Activated CD8-positive, alpha-beta T cell treated with anti-CD3 and anti-CD28 coated beads for 36 hours (primary cell): ENCODE results near the gene ZNF614. TPM values are rescaled to one million over a fixed set of nuclear protein-coding genes. Genes with fewer than 3 reads are reported as not detected.
"Not testable (repeated sequence)": the region's sequence is repeated elsewhere in the genome, so short reads cannot be mapped to it uniquely, and the experiment has no call there.

ENCODE experiments used
- ATAC-seq: fragments of 200-7000 bp; cut with Tn5 transposase; one replicate; pipeline ENCODE4 v1.10.0; 2021; ENCODE audit warnings: mild to moderate bottlenecking, moderate library complexity
- CTCF ChIA-PET: fragments of 350-600 bp; sonication (Branson Sonifier 250); formaldehyde crosslinking; loops from one replicate; lab custom pipeline; 2021; ENCODE audit warnings: antibody characterized with exemption; lab: Charles Lee
- POLR2A ChIA-PET: fragments of 350-600 bp; sonication (Branson Sonifier 250); formaldehyde crosslinking; loops from one replicate; lab custom pipeline; 2021; ENCODE audit warnings: antibody characterized with exemption; lab: Charles Lee
- DNase-seq: peaks from one replicate; pipeline ENCODE4 v3.0.0-alpha.2; 2020
- H3K27ac Mint-ChIP-seq: one replicate; pipeline ENCODE4 v1.8.0; 2021; ENCODE audit warnings: mild to moderate bottlenecking, mixed read lengths
- H3K27me3 Mint-ChIP-seq: one replicate; pipeline ENCODE4 v1.8.0; 2021; ENCODE audit warnings: mixed read lengths
- H3K36me3 Mint-ChIP-seq: one replicate; pipeline ENCODE4 v1.8.0; 2021; ENCODE audit warnings: low read depth, mixed read lengths
- H3K4me1 Mint-ChIP-seq: one replicate; pipeline ENCODE4 v1.8.0; 2021; ENCODE audit warnings: low read depth, mixed read lengths
- H3K4me3 Mint-ChIP-seq: one replicate; pipeline ENCODE4 v1.8.0; 2021; ENCODE audit warnings: mild to moderate bottlenecking, moderate library complexity, mixed read lengths
- H3K9me3 Mint-ChIP-seq: one replicate; pipeline ENCODE4 v1.8.0; 2021; ENCODE audit warnings: mixed read lengths
- intact Hi-C: fragments of 100-400 bp; cut with micrococcal nuclease; formaldehyde crosslinking; loops from one replicate; pipeline ENCODE4 v1.10.0; 2022
- total RNA-seq, 2 experiments: library from RNA; stranded (reverse); gene quantifications; one replicate each; pipeline ENCODE4 v1.2.3, GENCODE V29; 2021
- TF ChIP-seq, protein P1 (sequence below): fragments of 200-600 bp; IDR thresholded peaks from one replicate; pipeline ENCODE4 v1.8.0; 2022; ENCODE audit warnings: antibody characterized with exemption, mild to moderate bottlenecking

Gene ZNF614
- total RNA-seq, 2 experiments from 2014 or later, result 11.9 to 13.3 TPM

- peaks cover 20% of the 10 kb centered on the region for H3K4me1 Mint-ChIP-seq
- no peaks in the 10 kb centered on the region for H3K27me3 Mint-ChIP-seq
- intact Hi-C loops, result no loop called here
- peak within 1 kb of the TSS; percentile 99 for H3K27ac Mint-ChIP-seq
- ChIA-PET POLR2A (interaction anchor here (0.6 to 1.8 kb wide), 12 partner anchors 14 to 321 kb away, joined by 3 to 8 read pairs (median 4); partner anchors contain the start of genes PPP2R1A, ZNF614, ZNF615 and ZNF841), CTCF (interaction anchor here (1.1 kb wide), 1 partner anchor 90 kb away, joined by 3 read pairs; no protein-coding TSS in a partner anchor)
- TF ChIP-seq, protein P1, sequence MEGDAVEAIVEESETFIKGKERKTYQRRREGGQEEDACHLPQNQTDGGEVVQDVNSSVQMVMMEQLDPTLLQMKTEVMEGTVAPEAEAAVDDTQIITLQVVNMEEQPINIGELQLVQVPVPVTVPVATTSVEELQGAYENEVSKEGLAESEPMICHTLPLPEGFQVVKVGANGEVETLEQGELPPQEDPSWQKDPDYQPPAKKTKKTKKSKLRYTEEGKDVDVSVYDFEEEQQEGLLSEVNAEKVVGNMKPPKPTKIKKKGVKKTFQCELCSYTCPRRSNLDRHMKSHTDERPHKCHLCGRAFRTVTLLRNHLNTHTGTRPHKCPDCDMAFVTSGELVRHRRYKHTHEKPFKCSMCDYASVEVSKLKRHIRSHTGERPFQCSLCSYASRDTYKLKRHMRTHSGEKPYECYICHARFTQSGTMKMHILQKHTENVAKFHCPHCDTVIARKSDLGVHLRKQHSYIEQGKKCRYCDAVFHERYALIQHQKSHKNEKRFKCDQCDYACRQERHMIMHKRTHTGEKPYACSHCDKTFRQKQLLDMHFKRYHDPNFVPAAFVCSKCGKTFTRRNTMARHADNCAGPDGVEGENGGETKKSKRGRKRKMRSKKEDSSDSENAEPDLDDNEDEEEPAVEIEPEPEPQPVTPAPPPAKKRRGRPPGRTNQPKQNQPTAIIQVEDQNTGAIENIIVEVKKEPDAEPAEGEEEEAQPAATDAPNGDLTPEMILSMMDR, result no peak
- peak within 1 kb of the TSS; percentile 93 for H3K4me3 Mint-ChIP-seq
- DNase-seq (peak; percentile 88), ATAC-seq (peak; percentile 90)
- H3K9me3 Mint-ChIP-seq, result peaks cover 40% of the 10 kb centered on the region
- H3K36me3 Mint-ChIP-seq, result peaks cover 76% of the 10 kb centered on the region
Observed at GRCh38 chr19:52048555-52049501, 20.6 kb upstream of the ZNF614 start, which contains the start of gene ZNF432. Gene ZNF432 (minus strand): TSS chr19:52048838. CDS start chr19:52046868, 1,970 bp downstream.

- TF ChIP-seq, protein P1, result no peak
- CTCF ChIA-PET, result no interaction called here
- POLR2A ChIA-PET, result no interaction called here
- Mint-ChIP-seq H3K27me3 (no peaks in the 10 kb centered on the region), H3K36me3 (peaks cover 94% of the 10 kb centered on the region), H3K27ac (no peak overlapping the region), H3K9me3 (peaks cover 55% of the 10 kb centered on the region), H3K4me1 (no peaks in the 10 kb centered on the region), H3K4me3 (no peak overlapping the region)
- intact Hi-C loops, result no loop called here
- ATAC-seq, result no peak
- no peak for DNase-seq
Observed at GRCh38 chr19:52039169-52039568, 11.0 kb upstream of the ZNF614 start.

DNA sequence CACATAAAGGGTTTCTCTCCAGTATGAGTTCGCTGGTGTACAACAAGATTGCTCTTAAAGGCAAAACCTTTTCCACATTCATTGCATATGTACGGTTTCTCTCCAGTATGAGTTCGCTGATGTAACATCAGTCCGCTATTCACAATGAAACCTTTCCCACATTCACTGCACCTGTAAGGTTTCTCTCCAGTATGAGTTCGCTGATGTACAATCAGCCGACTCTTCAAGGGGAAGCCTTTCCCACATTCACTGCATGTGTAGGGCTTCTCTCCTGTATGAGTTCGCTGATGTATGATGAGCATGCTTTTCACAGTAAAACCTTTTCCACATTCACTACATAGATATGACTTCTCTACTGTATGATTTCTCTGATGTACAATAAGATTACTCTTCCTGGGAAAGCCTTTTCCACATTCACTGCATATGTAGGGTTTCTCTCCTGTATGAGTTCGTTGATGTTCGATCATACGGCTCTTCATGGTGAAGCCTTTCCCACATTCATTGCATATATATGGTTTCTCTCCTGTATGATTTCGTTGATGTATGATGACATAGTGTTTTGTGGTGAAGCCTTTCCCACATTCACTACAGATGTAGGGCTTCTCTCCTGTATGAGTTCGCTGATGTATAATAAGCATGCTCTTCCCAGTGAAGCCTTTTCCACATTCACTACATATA is 6.0 kb upstream of the ZNF614 start:
- Mint-ChIP-seq H3K27ac (no peak overlapping the region), H3K27me3 (no peaks in the 10 kb centered on the region), H3K4me3 (no peak overlapping the region), H3K9me3 (peaks cover 65% of the 10 kb centered on the region), H3K36me3 (peaks cover 86% of the 10 kb centered on the region), H3K4me1 (no peaks in the 10 kb centered on the region)
- ATAC-seq, result no peak
- TF ChIP-seq, protein P1, result no peak
- ChIA-PET CTCF (no interaction called here), POLR2A (no interaction called here)
- intact Hi-C loops, result no loop called here
- no peak for DNase-seq

GRCh38 chr19:52028780-52029123 is 573 bp upstream of the ZNF614 start:
- CTCF ChIA-PET, result no interaction called here
- TF ChIP-seq, protein P1, result no peak

GRCh38 chr19:52026255-52026990 is 1.8 kb downstream of the ZNF614 start:
- DNase-seq, POLR2A ChIA-PET, intact Hi-C loops, ATAC-seq, H3K27ac Mint-ChIP-seq, H3K4me3 Mint-ChIP-seq, CTCF ChIA-PET, H3K27me3 Mint-ChIP-seq: not testable (repeated sequence)
- Mint-ChIP-seq H3K4me1 (peaks cover 13% of the 10 kb centered on the region), H3K36me3 (peaks cover 85% of the 10 kb centered on the region), H3K9me3 (peaks cover 58% of the 10 kb centered on the region)

More at GRCh38 chr19:52028780-52029123, 573 bp upstream of the ZNF614 start:
- no peak for DNase-seq
- ATAC-seq, result peak; percentile 24
- H3K9me3 Mint-ChIP-seq, result peaks cover 57% of the 10 kb centered on the region
- peaks cover 81% of the 10 kb centered on the region for H3K36me3 Mint-ChIP-seq
- H3K4me1 Mint-ChIP-seq, result peaks cover 13% of the 10 kb centered on the region
- POLR2A ChIA-PET, result interaction anchor here (1.0 to 1.9 kb wide), 4 partner anchors 16 to 50 kb away, joined by 3 to 8 read pairs (median 6); partner anchors contain the start of genes ZNF432 and ZNF615
- H3K27ac Mint-ChIP-seq, result peak overlapping the region; percentile 97
- H3K27me3 Mint-ChIP-seq, result no peaks in the 10 kb centered on the region
- intact Hi-C loops, result no loop called here
- H3K4me3 Mint-ChIP-seq, result peak overlapping the region; percentile 92

- CTCF ChIA-PET, H3K27me3 Mint-ChIP-seq: not testable (repeated sequence)
Observed at GRCh38 chr19:52024478-52024877, 3.7 kb downstream of the ZNF614 start.

More at GRCh38 chr19:52024478-52024877, 3.7 kb downstream of the ZNF614 start:
- DNase-seq, H3K27ac Mint-ChIP-seq, intact Hi-C loops, H3K4me3 Mint-ChIP-seq, ATAC-seq: not testable (repeated sequence)
- H3K36me3 Mint-ChIP-seq, result peaks cover 87% of the 10 kb centered on the region
- POLR2A ChIA-PET, result interaction anchor here (0.7 kb wide), 1 partner anchor 16 kb away, joined by 3 read pairs; the partner anchor contains the start of gene ZNF615
- H3K9me3 Mint-ChIP-seq, result peaks cover 62% of the 10 kb centered on the region
- peaks cover 16% of the 10 kb centered on the region for H3K4me1 Mint-ChIP-seq
